ENCODE data around the gene UBAC1.

DNA sequence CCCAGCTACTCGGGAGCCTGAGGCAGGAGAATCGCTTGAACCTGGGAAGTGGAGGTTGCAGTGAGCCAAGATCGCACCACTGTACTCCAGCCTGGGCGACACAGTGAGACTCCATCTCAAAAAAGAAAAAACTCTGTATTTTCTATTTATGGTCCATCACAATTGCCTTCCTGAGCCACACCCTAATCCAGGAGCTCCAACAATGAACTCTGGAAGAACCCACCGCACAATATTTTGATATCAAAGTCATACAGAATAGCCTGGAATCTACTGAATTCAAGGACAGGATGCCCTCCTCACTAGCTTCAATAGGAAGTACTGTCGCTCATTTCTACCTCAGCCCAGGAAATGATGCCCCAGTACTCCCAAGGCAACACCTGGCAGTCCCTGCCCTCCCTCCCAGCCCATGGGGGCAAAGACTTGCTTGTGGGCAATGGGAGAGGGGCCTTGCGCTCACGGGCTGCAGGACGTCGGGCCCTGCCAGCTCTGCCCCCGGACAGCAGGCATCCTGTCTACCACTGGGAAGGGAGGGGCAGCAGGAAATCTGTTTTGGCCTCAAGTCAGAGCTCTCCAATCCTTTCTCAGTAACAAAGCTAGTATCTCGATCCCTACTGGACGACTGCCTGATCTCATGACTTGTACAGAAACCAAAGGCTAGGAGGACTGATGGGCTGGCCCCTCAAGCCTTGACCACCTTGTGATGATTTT, 19.7 kb downstream of the UBAC1 start:
- no peak for TF ChIP-seq POLR2A (IDR thresholded peaks at IDR 0.05; ENCODE audit: low read length)
- no peak for TF ChIP-seq GATA1 (IDR thresholded peaks at IDR 0.05; ENCODE audit: low read depth, low read length)

All from erythroblast (primary cell).